ENCODE measurements around the gene MAD1L1.

DNA sequence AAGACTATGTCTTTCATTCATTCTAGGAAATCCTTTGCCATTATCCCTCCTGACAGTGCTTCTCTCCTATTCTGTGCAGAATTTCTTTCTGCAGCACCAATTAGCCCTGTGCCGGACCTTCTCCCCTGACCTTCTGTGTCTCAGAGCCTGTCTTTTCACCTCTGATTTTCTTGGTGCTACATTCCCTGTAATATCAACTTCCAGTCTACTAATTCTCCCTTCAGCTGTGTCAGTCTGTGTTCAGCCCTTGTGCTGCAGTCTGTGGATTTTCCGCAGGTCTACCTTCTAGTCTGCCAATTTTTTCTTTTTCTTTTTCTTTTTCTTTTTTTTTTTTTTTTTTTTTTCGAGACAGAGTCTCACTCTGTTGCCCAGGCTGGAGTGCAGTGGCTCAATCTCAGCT lies 446.9 kb downstream of the MAD1L1 start:
- TF ChIP-seq CTCF (IDR thresholded peaks at IDR 0.05) (no peak), EP300 (IDR thresholded peaks at IDR 0.05) (no peak), POLR2A (IDR thresholded peaks at IDR 0.05) (no peak)
